Epithelial cell of proximal tubule (primary cell): ENCODE results near the gene ICE2. TPM values are rescaled to one million over a fixed set of nuclear protein-coding genes. Genes with fewer than 3 reads are reported as not detected.
A peak's percentile ranks its signal among the peaks of the same experiment; 100 is the strongest.

ENCODE experiments used
- DNase-seq: peaks from one replicate; pipeline ENCODE4 v3.0.0-alpha.2; 2011; ENCODE audit warnings: low read depth
- H3K4me3 ChIP-seq: 2 replicates; pipeline ENCODE4 v1.5.1; 2011; ENCODE audit warnings: low read depth, mild to moderate bottlenecking, low read length
- total RNA-seq: library from RNA; depleted of rRNA; stranded (reverse); fragments of >200 nt; gene quantifications from 2 replicates; pipeline ENCODE4 v1.2.3, GENCODE V29; 2015
- TF ChIP-seq, protein P1 (sequence below): conservative IDR thresholded peaks from 2 replicates; pipeline ENCODE4 v1.5.1; 2012; ENCODE audit warnings: low read depth, mild to moderate bottlenecking, low read length

Gene ICE2
- total RNA-seq, 1 donor from 2014 or later: 10.6 TPM

DNA sequence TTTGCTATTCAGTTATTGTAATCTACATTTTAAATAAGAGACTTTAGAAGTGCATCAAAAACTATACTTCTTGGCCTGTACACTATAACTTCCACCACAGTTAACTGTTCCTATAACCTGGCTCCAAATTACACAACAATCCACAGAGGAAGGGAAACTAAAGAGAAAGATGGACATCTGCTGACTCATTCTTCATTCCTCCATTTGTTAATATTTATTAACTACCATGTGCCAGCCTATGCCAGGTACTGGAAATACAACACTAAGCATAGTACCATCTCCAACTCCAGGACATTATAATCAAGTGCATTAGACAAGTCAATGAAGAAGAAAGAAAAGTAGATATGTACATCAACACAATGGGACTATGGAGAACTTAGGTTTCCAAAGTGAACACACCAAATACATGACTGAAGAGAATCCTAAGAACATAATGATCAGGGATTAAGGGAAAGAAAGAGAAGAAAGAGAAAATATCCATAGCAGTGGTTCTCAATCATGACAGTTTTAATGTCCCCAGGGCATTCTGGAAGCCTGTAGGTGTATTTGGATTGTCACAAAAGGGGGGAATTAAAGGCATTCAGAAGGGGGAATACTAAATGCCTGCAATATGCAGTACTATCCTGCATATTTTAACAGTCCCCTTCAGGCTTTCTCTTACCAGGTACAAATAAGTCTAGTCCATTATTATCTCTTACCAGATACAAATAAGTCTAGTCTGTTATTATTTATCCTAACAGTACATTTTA lies 8.9 kb downstream of the ICE2 start:
- DNase-seq: peak; percentile 62
- TF ChIP-seq, protein P1, sequence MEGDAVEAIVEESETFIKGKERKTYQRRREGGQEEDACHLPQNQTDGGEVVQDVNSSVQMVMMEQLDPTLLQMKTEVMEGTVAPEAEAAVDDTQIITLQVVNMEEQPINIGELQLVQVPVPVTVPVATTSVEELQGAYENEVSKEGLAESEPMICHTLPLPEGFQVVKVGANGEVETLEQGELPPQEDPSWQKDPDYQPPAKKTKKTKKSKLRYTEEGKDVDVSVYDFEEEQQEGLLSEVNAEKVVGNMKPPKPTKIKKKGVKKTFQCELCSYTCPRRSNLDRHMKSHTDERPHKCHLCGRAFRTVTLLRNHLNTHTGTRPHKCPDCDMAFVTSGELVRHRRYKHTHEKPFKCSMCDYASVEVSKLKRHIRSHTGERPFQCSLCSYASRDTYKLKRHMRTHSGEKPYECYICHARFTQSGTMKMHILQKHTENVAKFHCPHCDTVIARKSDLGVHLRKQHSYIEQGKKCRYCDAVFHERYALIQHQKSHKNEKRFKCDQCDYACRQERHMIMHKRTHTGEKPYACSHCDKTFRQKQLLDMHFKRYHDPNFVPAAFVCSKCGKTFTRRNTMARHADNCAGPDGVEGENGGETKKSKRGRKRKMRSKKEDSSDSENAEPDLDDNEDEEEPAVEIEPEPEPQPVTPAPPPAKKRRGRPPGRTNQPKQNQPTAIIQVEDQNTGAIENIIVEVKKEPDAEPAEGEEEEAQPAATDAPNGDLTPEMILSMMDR: no peak
- H3K4me3 ChIP-seq: no peak overlapping the region

DNA sequence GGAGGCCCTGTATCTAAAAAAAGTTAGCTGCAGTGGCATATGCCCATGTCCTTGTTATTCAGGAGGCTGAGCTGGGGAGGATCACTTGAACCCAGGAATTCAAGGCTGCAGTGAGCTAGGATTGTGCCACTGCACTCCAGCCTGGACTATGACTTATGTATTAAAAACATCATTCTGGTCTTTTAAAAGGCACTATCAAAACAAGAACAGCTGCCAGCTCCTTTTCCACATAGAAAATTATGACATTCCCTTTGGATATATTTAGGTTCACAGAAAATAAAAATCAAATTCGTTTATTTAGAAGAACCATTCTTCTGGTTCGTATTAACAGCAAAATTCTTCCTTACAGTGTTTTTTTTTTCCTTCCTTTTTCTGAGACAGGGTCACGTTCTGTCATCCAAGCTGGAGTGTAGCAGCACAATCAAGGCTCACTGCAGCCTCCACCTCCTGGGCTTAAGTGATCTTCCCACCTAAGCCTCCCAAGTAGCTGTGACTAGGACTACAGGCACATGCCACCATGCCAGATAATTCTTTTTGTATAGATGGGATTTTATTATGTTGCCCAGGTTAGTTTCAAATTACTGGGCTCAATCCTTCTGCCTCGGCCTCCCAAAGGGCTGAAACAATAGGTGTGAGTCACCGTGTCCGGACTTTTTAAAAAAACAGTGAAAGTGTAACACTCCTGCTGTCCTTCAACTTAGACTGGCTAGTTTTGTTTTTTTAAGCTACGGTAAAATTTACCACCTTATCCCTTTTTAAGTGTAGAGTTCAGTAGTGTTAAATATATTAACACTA lies 13.9 kb downstream of the ICE2 start:
- TF ChIP-seq, protein P1: no peak
- no peak for DNase-seq
- H3K4me3 ChIP-seq: no peak overlapping the region

DNA sequence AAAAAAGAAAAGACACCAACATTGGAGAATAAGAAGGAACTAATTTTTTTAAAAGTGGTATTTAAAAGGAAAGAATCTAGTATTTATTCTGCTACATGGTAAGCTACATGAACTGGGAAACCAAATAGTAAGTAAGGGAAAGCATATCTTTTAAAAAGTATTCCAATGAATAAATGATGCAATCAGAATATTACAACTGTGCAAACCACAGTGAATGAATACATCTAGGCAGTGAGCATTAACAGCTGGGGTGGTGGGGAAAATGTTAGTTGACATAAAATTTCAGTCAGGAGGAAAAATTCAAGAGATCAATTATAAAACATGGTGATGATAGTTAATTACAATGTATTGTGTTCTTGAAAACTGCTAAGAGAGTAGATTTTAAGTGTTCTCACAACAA lies 16.9 kb downstream of the ICE2 start:
- TF ChIP-seq, protein P1: no peak
- no peak overlapping the region for H3K4me3 ChIP-seq

DNA sequence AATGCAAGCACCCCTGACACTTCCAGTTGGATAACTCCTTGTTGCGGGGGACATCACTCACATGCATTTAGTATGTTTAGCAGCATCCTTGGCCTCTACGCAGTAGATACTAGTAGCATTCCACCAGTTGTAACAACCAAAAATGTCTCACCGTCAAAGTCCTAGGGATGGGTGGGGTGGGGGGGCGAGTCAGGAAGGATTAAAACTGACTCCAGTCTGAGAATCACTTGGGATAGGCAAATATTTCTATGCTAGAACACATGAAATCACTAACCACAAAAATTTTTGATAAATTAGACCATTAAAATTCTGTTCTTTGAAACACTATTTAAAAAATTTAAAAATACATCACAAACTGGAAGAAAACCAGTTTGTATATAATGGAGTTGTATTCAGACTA lies 18.0 kb downstream of the ICE2 start:
- H3K4me3 ChIP-seq: no peak overlapping the region
- TF ChIP-seq, protein P1: no peak
- no peak for DNase-seq

More for the DNA sequence above, 16.9 kb downstream of the ICE2 start:
- DNase-seq: no peak

DNA sequence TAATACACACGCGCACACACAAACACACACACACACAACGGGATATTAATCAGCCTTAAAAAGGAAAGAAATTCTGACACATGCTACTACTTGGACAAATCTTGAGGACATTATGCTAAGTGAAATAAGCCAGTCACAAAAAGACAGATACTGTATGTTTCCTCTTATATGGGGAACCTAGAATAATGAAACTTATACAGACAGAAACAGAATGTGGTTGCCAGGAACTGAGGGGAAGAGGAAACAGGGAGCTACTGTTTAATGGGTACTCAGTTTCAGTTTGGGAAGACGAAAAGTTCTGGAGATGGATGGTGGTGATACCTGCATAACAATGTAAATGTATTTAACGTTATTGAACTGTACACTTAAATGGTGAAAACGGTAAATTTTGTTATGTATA lies 20.2 kb downstream of the ICE2 start:
- TF ChIP-seq, protein P1: no peak
- H3K4me3 ChIP-seq: no peak overlapping the region
- no peak for DNase-seq

DNA sequence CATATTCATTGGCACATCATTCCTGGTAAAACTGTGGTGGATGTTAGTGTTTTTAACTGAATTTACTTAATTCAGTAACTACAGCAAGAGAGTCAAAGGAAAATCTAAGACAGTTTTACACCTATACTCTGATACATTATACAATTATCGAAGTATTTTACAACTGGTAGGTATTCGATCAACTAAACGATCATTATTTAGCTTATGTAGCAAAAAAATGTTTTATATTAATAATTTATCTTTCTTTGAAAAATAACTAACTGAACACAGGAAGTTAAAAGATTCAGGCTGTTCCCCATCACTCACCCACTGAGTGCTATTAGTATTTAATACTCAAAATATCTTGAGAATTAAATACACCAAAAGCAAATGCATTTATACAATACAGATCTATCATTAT lies 21.0 kb downstream of the ICE2 start:
- H3K4me3 ChIP-seq: no peak overlapping the region
- no peak for DNase-seq
- TF ChIP-seq, protein P1: no peak
